C4-2B (cell line): ENCODE measurements around the gene RTBDN.

Source experiments
- CTCF ChIP-seq: fragments of 450-650 bp; conservative IDR thresholded peaks from 2 replicates; pipeline ENCODE4 v1.5.1; 2017; ENCODE audit warnings: mild to moderate bottlenecking
- ZFX ChIP-seq: fragments of 450-650 bp; IDR thresholded peaks from 2 replicates; pipeline ENCODE4 v1.6.1; 2017

GRCh38 chr19:12815088-12815487 is 19.3 kb downstream of the RTBDN start:
- TF ChIP-seq CTCF (no peak), ZFX (no peak)
